HG03469 (cell line): ENCODE results near the gene UBE2E3.
A peak's percentile ranks its signal among the peaks of the same experiment; 100 is the strongest.
"Not testable (repeated sequence)": the region's sequence is repeated elsewhere in the genome, so short reads cannot be mapped to it uniquely, and the experiment has no call there.

Experiments used
- ATAC-seq: cut with Tn5 transposase; IDR thresholded peaks from one replicate; pipeline ENCODE4 v1.9.1; 2021; ENCODE audit warnings: mild to moderate bottlenecking, moderate library complexity, moderate number of reproducible peaks; ENCODE audit not compliant: unreplicated experiment

Gene UBE2E3

DNA sequence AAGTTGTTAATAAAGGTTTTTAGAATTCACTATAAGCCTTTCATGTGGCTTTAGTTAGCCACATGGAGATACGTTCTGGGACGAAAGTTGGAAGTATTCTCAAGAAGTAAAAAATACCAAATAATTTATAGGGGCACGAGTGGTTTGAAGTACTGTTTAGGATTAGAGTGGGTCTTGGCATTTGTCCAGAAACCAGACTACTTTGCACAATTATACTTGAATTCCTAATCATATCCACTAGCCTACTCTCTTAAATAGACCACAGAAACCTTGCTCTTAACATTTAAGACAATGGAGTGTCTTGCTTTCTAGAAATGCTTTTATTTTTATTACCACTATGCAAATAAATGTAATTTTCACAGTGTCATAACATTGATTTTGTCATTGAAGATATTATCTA, 44.6 kb downstream of the UBE2E3 start:
- no peak for ATAC-seq

DNA sequence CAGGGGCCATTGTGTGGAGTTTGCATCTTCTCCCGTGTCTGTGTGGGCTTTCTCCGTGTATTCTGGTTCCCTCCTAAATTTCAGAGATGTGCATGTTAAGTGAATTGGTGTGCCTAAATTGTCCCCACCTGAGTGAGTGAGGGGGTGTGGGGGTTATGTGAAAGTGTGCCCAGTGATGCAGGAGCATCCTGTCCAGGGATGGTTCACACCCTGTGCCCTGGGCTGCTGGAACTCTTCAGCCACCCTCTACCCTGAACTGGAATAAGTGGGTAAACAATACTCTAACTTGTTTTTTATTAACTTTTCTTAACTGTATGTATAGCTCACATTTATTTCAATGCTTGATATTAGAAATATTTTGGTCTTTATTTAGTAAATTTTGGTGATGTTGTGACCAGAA, 56.0 kb downstream of the UBE2E3 start:
- peak; percentile 27 for ATAC-seq

DNA sequence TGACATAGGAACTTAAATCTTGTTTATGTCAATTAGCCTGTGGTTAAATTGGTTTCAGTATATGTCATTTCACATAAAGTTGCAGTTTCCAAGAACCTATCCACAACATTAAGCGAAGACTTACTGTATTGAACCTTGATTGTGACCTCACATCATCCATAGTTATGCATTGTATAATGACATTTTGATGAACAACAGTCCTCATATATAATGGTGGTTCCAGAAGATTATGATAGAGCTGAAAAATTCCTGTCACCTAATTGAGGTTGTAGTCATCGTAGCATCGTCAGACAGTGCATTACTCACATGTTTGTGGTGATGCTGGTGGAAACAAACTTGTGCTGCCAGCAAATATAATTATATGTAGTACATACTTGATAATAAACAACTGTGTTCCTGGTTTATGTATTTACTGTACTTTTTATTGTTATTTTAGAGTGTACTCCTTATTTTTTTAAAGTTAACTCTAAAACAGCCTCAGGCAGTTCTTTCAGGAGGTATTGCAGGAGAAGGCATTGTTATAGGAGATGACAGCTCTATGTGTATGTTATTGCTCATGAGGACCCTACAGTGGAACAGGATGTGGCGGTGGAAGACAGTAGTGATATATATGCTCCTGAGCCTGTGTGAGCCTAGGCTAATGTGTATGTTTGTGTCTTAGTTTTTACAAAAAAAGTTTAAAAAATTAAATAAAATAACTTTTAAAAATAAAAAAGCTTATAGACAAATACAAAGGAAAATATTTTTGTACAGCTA, 56.6 kb downstream of the UBE2E3 start:
- ATAC-seq = peak; percentile 66

DNA sequence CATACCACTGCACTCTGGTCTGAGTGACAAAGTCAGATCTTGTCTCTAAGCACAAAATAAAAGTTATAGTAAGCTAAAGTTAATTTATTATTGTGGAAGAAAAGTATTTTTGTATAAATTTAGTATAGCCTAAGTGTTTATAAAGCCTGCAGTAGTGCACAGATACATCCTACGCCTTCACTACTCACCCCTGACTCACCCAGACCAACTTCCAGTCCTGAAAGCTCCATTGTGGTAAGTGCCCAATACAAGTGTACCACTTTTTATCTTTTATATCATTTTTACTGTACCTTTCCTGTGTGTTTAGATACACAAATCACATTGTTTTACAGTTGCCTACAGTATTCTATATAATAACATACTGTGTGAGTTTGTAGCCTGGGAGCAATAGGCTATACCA, 57.5 kb downstream of the UBE2E3 start:
- no peak for ATAC-seq

DNA sequence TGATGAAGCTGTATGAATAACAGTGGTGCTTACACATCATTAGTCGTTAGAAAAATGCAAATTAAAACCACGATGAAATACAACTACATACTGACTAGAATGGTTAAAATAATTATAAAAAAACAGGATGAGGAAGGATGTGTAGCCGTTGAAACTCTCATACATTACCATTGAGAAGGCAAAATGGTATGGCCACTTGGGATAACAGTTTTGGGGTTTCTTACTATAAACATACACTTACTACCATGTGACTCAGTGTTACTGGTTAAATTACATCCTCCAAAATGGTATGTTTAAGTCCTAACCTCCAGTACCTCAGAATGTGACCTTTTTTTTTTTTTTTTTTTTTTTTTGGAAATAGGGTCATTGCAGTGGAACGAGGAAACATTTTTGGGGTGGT, 58.4 kb downstream of the UBE2E3 start:
- no peak for ATAC-seq

DNA sequence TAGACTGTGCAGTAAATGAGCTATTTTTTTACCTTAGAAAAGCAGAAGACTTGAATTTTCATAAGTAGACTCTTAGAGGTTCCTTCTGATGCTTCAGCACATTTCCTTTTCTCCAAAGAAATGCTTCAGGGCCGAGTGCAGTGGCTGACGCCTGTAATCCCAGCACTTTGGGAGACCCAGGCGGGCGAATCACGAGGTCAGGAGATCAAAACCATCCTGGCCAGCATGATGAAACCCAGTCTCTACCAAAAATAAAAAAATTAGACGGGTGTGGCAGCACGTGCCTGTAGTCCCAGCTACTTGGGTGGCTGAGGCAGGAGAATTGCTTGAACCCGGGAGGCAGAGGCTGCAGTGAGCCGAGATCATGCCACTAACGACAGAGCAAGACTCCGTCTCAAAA, 60.4 kb downstream of the UBE2E3 start:
- not testable (repeated sequence) for ATAC-seq

DNA sequence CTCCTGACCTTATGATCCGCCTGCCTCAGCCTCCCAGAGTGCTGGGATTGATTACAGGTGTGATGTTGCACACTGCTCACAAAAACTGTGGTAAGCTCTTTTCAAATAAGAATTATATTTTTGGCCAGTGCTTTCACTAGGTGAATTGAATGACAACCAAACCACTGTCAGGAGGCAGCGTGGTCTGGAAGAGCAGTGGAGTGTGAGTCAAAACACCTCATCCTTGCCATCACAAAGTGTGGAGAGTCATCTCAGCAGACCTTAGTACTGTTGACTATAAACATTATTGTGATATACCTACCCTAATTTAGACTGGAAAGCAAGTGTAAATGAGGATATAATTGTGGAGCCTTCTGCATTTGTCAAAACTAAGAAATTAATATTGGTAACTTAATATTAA, 61.3 kb downstream of the UBE2E3 start:
- peak; percentile 50 for ATAC-seq

DNA sequence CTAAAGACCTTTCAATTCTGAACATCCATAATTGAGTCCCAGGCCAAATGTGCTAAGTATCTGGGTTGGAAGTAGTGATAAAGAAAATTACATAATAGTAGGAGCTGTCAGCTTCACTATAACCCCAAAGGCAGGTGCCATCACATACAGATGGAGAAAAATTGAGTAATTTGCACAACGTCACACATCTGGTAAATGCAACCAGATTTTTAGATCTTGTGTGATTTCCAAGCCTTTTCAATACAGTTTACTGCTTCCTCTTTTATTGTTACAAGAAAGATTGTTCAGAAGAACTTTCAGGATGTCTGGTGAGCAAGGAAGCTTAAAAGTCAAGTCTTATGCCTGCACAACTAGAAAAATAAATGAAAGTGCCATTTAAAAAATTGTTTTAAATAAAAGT, 62.3 kb downstream of the UBE2E3 start:
- no peak for ATAC-seq

DNA sequence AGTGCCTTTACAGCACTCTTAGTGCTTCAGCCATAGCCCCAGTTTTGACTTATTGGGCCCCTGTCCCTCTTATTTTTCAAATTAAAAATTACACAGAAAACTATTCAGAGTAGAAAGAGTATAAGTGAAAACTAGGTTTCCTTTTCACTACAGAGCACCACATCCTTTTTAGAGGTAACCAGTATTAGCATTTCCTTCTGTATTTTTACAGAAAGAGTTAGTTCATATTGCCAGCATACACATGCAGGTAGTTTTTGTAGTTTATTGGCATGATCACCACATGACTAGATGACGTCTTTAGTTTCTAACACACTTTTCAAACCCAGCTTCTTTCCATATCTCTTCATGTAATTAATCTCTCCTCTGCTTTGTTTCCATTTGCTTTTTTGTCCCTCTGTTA, 66.4 kb downstream of the UBE2E3 start:
- ATAC-seq = no peak

DNA sequence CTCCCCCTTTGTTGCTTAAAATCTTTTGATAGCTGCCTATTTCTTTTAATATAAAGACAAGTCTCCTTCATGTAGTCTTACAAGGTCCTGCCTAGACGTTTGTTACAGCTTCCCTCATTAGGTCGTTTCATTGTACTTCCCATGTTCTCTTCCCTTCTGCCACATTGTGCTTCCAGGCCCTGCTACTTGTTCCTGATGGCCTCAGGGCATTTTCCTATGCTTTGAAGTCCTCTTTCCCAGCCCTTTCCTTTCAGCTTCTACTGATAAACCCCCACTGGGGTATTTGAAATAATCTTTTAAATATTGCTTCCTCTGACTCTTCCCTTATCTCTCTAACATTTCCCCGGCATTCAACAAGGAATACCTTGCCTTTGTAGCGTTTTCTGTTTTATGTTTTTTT, 67.4 kb downstream of the UBE2E3 start:
- no peak for ATAC-seq

DNA sequence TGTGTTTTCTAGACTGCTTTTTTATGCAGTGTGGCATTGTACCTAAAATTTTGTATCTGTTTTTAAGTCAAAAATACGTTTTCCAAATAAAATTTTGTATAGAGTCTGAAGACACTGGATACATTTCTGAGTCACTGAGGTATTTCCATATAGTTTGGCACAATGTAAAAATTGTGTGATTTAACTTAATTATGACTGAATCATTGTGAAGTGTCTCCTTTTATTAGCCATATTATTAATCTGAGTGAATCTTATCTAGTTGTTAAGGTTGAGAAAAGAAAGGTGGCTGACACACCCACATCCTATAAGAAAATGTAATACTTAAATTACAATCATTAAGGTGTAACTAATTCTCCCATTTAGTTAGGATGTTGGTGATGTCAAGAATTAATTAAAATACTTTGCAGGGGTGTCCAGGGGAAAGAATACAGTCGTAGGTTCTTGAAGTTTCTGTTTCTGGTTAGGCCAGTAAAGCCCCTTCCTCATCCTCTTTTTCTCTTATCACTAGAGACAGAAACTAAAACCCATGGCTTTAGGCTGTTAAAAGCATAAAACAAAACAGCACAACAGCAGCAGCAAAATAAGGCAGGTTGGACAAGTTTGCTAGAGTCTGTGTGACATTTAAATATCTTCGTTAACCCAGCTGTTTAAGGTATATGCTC, 71.6 kb downstream of the UBE2E3 start:
- ATAC-seq = no peak

DNA sequence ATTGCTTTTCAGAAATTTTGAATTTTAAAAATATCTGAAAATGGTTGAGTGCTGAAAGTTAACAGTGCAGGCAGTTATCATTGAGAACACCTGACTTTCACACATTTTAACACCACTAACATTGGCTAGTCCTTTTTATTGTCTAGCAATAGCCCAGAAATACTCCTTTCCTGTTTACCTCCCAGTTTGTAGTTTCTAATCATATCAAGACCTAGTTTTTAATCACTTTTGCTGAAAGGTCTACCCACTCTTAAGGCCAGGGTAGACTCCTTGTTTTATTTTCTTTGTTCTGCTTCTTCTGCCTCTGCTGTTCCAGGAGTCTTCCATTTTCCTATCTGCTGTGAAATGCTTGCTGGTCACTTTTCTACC, 72.1 kb downstream of the UBE2E3 start:
- peak; percentile 51 for ATAC-seq

DNA sequence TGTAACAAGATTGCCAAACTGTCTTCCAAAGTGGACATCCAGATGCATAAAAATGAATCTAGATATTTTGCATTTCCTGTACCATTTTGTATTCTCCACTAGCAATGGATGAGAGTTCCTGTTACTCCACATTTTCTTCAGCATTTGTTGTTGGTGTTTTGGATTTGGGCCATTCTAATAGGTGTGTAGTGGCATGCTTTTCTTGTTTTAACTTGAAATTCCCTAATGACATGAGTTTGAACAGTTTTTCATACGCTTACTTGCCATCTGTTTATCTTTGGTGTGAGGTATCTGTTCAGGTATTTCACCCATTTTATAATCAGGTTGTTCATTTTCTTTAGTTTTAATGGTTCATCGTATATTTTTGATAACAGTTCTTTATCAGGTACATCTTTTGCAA, 73.9 kb downstream of the UBE2E3 start:
- no peak for ATAC-seq

DNA sequence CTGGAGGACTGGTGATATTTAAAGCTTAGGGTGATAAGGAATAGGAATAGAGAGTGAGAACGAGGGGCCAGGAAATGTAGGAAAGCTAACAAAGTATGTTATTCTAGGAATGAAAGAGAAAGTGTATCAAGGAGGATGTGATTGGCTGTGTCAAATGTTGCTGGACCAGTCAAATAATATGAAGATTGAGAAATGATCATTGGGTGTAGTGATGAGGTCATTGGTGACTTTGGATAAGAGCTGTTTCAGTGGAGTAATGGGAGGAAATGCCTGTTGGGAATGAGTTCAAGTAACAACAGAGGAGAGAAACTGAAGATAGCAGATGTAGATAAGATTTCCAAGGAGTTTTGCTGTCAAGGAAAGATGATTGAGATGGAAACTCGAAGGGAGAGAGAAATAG, 74.4 kb downstream of the UBE2E3 start:
- no peak for ATAC-seq

DNA sequence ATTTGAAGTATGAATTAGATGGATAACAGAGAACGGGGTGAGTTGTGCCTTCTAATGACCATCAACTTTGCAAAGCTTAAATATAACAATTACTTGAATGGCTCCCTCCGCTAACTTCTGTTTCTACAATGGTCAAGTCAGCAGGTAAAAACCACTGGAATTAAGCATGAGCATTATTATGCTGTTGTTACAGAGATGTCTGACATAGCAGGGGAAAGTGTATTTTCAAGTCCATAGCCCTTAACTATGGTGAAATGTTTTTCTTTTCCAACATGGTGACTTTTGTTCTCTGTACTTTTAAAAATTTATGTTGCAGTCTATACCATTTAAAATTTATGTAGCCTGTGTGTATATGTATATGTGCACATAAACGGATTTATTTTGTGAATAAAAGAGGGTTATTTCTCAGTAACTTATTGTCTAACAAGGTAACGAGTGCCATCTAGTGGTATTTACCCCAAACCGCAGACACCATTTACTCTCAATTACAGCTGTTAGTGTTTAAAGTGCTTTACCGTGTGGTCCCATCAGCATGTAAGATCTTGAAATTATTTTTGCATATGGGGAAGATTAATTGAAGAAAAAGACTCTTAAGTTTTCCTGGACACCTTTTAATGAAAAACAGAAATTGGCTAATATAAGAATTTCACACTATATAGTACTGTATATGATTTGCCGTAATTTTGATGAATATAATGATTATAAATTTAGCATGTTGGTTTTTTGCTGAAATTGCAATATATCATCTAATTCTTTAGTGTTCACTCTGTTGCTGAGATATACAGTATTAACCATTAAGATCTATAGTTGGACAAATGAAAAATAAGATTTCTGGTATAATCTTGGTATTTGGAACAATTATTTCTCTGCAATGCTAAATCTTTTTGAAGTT, 78.2 kb downstream of the UBE2E3 start:
- peak; percentile 52 for ATAC-seq

DNA sequence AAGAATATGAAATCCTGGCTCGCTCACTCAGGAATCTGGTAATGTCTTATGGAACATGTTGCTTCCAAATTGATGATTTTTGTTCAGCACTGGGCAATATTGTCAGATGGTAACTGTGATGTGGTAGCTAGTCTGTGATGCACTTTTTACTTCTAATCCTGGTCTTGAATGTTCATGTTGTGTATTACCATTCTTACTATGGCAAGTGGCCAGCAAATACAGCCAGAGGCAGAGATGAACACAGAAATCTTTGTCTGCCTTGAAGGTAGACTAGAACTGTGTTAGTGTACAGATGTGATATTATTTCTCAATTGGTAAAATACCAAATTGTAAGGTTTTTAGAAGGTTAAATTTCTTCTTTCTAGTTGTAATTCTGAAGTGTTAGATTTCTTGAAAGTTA, 83.3 kb downstream of the UBE2E3 start:
- ATAC-seq = no peak

DNA sequence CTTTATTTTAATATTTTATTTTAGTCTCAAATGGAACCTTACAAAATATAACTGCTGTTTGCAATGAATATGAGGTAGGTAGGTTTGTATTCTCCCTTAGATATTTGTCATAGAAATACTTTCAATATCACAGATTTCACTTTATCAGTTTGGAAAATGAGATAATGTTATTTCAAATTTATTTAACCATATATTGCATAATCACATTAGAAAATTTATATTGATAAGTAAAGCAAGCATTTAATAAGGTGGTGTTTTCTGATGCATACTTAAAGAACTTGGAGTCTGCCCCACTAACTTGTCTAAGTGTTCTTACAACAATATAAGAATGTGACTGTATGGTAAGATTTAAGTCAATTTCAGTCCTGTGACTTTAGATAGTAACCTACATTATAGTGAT, 85.1 kb downstream of the UBE2E3 start:
- no peak for ATAC-seq

DNA sequence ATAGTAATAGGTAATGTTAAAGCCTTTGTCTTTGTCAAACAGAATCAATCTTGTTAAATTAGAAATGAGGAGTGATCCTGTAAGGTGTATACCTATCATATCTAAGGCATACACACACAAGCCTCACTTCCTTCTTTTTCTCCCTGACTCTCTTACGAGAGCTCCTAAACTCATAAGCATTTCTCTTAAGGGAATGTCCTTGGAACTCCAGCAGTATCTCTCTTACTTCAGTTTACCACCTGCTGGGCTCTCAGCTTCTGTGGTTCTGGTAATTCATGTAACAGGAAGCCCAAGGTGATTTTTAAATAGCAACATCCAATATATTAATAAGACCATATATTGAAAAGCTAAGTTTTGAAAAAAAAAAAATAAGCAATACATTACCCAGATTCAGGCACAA, 85.9 kb downstream of the UBE2E3 start:
- no peak for ATAC-seq

DNA sequence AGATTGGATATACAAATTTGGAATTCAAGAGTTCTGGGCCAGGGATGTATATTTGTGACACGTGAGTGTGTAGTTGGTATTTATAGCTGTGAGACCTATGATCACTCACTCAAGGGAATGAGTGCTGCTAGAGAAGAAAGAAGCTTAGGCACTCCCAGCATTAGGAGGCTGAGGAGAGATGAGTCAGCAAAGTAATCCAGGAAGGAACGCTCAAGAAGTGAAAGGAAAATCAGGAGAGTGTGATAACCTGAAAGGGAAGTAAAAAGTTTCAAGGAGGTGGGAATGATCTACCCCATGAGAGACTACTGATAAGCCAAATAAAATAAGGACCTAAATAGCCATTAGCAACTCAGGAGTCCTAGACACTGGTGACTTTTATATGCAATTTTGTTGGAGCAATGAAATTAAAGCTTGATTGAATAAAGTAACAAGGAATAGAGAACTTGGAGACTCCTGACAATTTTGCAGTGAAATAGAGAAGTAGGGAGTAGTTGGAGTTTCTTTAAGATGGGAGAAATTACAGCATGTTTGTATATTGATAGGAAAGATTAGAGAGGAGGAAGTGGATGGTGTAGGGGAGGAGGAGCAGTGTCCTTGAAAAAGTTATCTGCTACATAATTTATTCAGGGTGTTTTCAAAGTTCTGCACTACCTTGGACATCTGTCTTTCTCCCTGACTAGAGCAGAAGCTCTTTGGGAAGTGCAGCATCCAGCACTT, 89.9 kb downstream of the UBE2E3 start:
- no peak for ATAC-seq

DNA sequence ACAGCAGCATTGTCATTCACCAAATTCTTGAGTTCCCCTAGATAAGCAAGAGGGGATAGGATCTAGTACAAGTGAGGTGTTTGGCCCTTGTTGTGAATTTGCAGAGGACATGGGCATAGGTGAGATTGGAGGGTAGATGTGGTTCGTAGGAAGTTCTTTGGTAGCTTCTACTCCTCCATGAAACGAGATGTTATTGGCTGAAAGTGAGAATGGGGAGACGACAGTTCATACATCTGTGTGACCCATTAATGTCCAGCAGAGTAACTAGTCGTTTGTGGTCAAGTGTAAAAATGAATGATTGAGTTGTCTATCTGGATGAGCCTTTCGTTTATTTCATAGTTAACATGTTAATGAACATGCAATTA, 90.4 kb downstream of the UBE2E3 start:
- no peak for ATAC-seq
